Smooth muscle cell (in vitro differentiated cells): ENCODE data around the gene NEDD4L. TPM values are rescaled to one million over a fixed set of nuclear protein-coding genes. Genes with fewer than 3 reads are reported as not detected.

Source experiments
- DNase-seq: peaks from one replicate; lab custom pipeline; 2025; ENCODE audit not compliant: unreplicated experiment; lab: John Stamatoyannopoulos, UW
- H2AFZ ChIP-seq: fragments of 200-600 bp; sonication (generic); 2 replicates; pipeline ENCODE4 v1.6.0; 2016; ENCODE audit warnings: antibody characterized with exemption, low read depth, mild to moderate bottlenecking
- H3F3A ChIP-seq: fragments of 200-600 bp; sonication (generic); 2 replicates; pipeline ENCODE4 v1.6.0; 2017; ENCODE audit warnings: antibody characterized with exemption, low read depth
- H3K27ac ChIP-seq: fragments of 200-600 bp; sonication (generic); 2 replicates; pipeline ENCODE4 v1.5.1; 2016; ENCODE audit warnings: low read depth, mild to moderate bottlenecking
- H3K27me3 ChIP-seq: fragments of 200-600 bp; sonication (generic); 2 replicates; pipeline ENCODE4 v1.6.1; 2016; ENCODE audit warnings: low read depth, mild to moderate bottlenecking
- H3K36me3 ChIP-seq: fragments of 200-600 bp; sonication (generic); 2 replicates; pipeline ENCODE4 v1.5.1; 2016; ENCODE audit warnings: low read depth
- H3K4me1 ChIP-seq: fragments of 200-600 bp; sonication (generic); 2 replicates; pipeline ENCODE4 v1.5.1; 2016; ENCODE audit warnings: low read depth
- H3K4me2 ChIP-seq: fragments of 200-600 bp; sonication (generic); 2 replicates; pipeline ENCODE4 v1.6.0; 2016; ENCODE audit warnings: mild to moderate bottlenecking
- H3K4me3 ChIP-seq: fragments of 200-600 bp; sonication (generic); 2 replicates; pipeline ENCODE4 v1.5.1; 2016; ENCODE audit warnings: mild to moderate bottlenecking
- H3K79me2 ChIP-seq: fragments of 200-600 bp; sonication (generic); 2 replicates; pipeline ENCODE4 v1.6.0; 2016; ENCODE audit warnings: low read depth, mild to moderate bottlenecking
- H3K9ac ChIP-seq: fragments of 200-600 bp; sonication (generic); 2 replicates; pipeline ENCODE4 v1.6.0; 2016; ENCODE audit warnings: low read depth
- H3K9me3 ChIP-seq: fragments of 200-600 bp; sonication (generic); replicated peaks from 2 replicates; pipeline ENCODE4 v1.5.1; 2016; ENCODE audit warnings: low read depth
- H4K20me1 ChIP-seq: fragments of 200-600 bp; sonication (generic); 2 replicates; pipeline ENCODE4 v1.6.0; 2016; ENCODE audit warnings: low read depth
- CTCF ChIP-seq: fragments of 200-600 bp; sonication (generic); IDR thresholded peaks from 2 replicates; pipeline ENCODE4 v1.5.1; 2017; ENCODE audit warnings: borderline replicate concordance, mild to moderate bottlenecking, antibody characterized with exemption; ENCODE audit not compliant: insufficient read depth, poor library complexity, severe bottlenecking
- WGBS: methylation state at CpG from one replicate; pipeline ENCODE4 v1.1.7; 2016; ENCODE audit warnings: low lambda C conversion rate; 5-methylcytosine and 5-hydroxymethylcytosine counted together
- polyA plus RNA-seq: library from polyadenylated mRNA; unstranded; fragments of >200 nt; fragmentation: Nextera tagmentation; extraction: Ambion mirVana; gene quantifications from 2 replicates; pipeline ENCODE4 v1.2.1, GENCODE V29; 2016
- total RNA-seq: library from RNA; depleted of rRNA; stranded (reverse); fragments of >200 nt; gene quantifications from 2 replicates; pipeline ENCODE4 v1.2.3, GENCODE V29; 2014

NEDD4L gene
- total and polyA plus RNA-seq, 2 experiments from 2014 or later: 8.7 to 41.3 TPM

DNA sequence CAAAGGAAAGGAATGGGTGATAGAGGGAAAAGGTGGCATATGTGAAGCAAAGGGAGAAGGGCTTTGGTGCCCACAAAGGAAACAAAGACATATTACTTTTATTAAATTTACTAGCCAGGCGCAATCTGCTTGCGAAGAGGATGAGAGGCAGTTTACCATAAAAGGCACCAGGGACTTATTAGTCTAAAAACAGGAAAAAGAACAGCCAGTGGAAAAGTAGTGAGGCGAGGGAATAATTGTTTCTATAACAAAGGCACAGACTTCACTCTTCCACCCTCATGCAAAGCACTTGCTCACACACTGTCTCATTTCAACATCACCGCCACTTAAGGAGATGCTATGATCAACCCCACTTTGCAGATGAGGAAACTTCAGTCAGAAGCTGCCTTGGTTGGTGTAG, 374.3 kb downstream of the NEDD4L start:
- Histone ChIP-seq H2AFZ (no peak overlapping the region), H3K9me3 (no peaks in the 10 kb centered on the region), H3K27ac (no peak overlapping the region), H3K27me3 (no peaks in the 10 kb centered on the region), H4K20me1 (no peaks in the 10 kb centered on the region), H3K4me2 (no peak overlapping the region), H3K4me3 (no peak overlapping the region), H3K9ac (no peak overlapping the region), H3K79me2 (no peaks in the 10 kb centered on the region), H3K36me3 (no peaks in the 10 kb centered on the region), H3F3A (no peaks in the 10 kb centered on the region), H3K4me1 (no peaks in the 10 kb centered on the region)
- 96% methylated on average over 4 of the region's 4 CpGs for WGBS
- DNase-seq: no peak
- no peak for TF ChIP-seq CTCF

GRCh38 chr18:58419587-58420199, 375.7 kb downstream of the NEDD4L start:
- H2AFZ ChIP-seq: no peak overlapping the region
- H3K27me3 ChIP-seq: no peaks in the 10 kb centered on the region
- no peaks in the 10 kb centered on the region for H3K9me3 ChIP-seq
- no peak overlapping the region for H3K4me2 ChIP-seq
- no peak for TF ChIP-seq CTCF
- DNase-seq: no peak
- H3F3A ChIP-seq: no peaks in the 10 kb centered on the region
- no peak overlapping the region for H3K4me3 ChIP-seq
- no peaks in the 10 kb centered on the region for H3K79me2 ChIP-seq
- H4K20me1 ChIP-seq: no peaks in the 10 kb centered on the region
- no peaks in the 10 kb centered on the region for H3K36me3 ChIP-seq
- H3K9ac ChIP-seq: no peak overlapping the region
- 76% methylated on average over 4 of the region's 4 CpGs for WGBS
- peaks cover under 1% of the 10 kb centered on the region for H3K4me1 ChIP-seq
- H3K27ac ChIP-seq: no peak overlapping the region

DNA sequence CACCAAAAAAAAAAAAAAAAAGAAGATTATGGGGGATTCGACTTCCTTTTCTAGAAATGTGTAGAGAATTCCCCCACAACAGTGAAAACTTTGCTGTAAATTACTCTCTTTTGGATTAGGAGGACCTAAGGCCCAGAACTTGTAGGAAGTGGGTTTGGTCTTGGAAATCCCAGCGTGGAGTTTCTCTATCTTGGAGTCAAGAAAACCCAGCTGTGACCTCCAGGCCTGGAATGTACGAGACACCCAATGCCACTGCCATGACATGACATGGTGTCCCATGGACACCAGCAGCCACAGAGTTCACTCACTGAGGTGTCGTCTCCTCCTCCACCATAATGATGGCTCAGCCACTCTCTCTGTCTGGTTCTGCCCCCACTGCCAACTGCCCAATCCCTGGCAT, 382.6 kb downstream of the NEDD4L start:
- Histone ChIP-seq H3F3A (no peaks in the 10 kb centered on the region), H3K27me3 (no peaks in the 10 kb centered on the region), H3K36me3 (no peaks in the 10 kb centered on the region), H3K79me2 (no peaks in the 10 kb centered on the region), H4K20me1 (no peaks in the 10 kb centered on the region), H3K4me1 (peaks cover 6% of the 10 kb centered on the region), H3K27ac (no peak overlapping the region), H3K4me3 (no peak overlapping the region), H3K4me2 (no peak overlapping the region), H2AFZ (no peak overlapping the region), H3K9me3 (no peaks in the 10 kb centered on the region), H3K9ac (no peak overlapping the region)
- WGBS: 92% methylated on average over 4 of the region's 4 CpGs
- no peak for TF ChIP-seq CTCF
- DNase-seq: no peak

- H3F3A ChIP-seq: no peaks in the 10 kb centered on the region
- no peak overlapping the region for H3K27ac ChIP-seq
- H3K4me2 ChIP-seq: no peak overlapping the region
- H3K4me3 ChIP-seq: no peak overlapping the region
- H4K20me1 ChIP-seq: no peaks in the 10 kb centered on the region
- peaks cover 6% of the 10 kb centered on the region for H3K4me1 ChIP-seq
- H3K9me3 ChIP-seq: no peaks in the 10 kb centered on the region
- H3K79me2 ChIP-seq: no peaks in the 10 kb centered on the region
- no peaks in the 10 kb centered on the region for H3K27me3 ChIP-seq
- no peak overlapping the region for H3K9ac ChIP-seq
- WGBS: 88% methylated on average over 5 of the region's 5 CpGs
- no peak for DNase-seq
- no peak overlapping the region for H2AFZ ChIP-seq
- H3K36me3 ChIP-seq: no peaks in the 10 kb centered on the region
- TF ChIP-seq CTCF: no peak
Observed at GRCh38 chr18:58427321-58427720, 383.3 kb downstream of the NEDD4L start.
